Endothelial cell of hepatic sinusoid (primary cell): Measurements from ENCODE around the gene POC1A.

Experiments used
- in situ Hi-C: cut with HindIII; loops from 2 replicates; pipeline ENCODE4 v1.10.0; 2017; ENCODE audit warnings: low sequenced_read_pairs

POC1A gene

DNA sequence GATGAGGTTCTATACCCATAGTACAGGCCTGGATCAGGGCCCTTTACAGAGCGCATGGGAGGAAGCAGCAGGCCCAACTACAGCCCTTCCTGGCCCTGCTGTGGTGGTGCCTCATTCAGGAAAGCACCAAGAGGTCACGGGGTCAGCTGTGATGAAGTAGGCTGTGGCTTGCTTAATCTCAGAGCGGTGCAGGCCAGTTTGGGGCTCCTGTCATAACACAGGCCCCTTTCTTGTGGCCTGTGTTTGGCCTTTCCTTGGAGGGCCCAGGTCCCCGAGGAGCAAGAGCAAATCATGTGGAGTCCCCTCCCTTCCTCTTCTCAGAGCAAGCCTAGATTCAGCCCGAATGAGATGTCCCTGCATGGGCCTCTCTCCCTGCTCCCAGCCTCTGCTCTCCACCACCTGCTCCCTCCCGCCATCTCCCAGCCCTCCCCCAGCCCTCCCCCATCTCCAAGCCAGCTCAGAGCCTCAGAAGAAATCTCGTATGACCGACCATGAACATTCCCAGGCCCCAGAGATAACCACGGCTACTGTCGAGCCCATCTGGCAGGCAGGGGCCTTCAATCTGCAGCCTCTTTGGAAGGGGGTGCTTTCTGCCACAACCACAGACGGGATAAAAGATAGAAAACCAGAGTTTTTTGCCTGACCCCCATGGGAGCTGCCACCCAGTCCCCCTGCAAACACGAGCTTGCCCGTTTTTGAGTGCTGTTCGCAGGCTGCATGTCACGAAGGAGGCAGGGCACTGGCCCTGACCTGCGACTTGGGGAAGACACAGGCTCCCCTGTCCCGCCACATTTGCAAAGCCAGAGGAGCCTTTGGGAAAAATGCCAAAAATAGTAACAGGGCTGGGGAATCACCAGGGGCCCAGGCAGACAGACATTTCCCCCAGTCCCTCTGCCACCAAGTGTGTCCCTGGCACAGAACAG lies 65.5 kb downstream of the POC1A start:
- in situ Hi-C loops: no loop called here

DNA sequence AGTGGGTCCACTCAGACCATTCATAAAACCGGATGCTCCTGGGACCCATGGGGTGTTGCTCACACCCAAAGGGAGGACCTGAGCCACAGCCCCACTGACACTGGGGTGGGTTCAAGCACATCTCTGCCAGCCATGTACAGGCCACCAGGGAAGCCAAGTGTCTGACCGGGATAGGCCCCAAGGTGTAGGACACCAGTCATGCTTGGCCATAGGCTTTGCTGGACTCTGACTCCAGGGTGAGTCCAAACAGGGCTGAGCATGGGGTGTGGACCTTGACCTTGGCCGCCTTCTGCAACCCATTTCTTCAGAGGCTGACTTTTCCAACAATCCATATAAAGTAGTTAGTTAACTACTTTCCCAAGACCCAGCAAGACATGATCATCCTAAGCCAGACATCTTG lies 66.5 kb downstream of the POC1A start:
- in situ Hi-C loops: no loop called here

DNA sequence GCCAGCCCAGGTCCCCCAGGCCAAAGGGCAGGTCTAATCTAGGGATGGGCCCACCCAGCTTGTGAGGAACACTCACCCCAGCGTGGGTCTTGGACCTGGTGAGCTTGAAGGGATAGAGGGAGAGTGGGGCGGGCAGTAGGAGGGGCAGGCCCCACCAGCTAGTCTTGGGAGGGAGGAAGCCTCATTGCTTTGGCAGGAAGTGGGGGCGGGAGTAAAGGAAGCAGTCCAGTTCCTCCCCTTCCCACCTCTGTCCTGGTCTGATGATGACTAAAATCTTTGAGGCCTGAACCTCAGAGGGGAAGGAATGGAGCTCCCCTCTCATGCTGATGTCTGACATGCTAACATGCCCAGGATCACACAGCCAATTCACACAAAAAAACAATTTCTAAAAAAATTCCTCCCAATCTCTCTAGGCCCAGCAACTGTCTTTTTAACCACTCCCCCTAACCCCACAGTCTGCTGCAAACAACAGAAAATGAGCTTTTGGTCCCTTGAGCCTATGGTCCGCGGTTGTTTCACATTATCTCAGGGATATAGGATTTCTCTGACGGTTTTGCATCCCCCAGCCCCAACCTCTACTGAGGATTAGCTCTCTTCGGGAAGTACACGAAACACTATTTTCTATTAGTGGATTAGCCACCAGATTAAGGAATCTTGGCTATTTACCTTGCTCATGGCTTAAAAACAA lies 67.1 kb downstream of the POC1A start:
- in situ Hi-C loops: no loop called here

DNA sequence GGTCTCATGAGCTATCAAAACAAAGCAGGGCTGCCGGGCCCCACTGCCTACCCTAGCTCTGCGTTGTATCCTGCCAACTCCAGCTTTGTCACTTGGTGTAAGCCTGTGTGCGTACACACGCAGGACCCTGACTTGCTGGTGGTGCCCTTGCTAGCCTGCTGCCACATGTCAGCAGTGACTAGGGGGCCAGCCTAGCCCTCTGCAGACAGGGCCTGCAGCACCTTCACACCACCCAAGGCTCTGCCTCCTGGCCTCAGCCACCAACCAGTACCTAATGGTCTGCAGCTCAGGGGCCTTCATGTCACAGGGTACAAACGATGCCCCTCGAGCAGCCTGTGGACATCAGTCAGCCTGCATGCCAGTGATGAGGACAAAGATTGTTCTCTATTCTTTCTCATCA lies 67.8 kb downstream of the POC1A start:
- in situ Hi-C loops: no loop called here

DNA sequence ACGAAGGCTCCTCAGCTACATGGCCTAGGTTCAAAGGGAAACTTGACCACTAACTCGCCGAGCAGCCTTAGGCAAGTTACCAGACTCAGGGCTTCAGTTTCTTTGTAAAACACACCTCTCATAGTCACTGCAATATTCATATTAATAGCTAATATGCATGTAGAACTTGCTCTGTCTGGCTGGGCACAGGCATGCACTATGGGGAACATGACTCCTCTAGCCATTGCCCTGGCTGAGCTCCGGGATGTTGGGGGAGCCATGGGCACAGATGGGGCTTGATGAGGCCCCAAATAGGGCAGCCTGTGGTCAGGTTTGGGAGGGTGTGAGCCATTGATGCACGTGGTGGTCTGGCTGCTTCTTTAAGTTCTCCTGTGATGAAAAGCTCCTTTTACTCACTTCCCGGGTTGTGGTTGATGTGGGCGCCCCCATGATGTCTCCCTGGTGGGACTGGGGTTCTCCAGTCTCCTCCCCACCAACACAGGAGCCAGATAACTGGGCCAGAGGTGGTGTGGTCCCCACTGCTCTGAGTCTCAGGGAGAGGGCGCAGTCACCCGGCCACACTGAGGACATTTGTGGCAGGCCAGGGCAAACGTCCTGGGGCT lies 68.4 kb downstream of the POC1A start:
- in situ Hi-C loops: no loop called here

DNA sequence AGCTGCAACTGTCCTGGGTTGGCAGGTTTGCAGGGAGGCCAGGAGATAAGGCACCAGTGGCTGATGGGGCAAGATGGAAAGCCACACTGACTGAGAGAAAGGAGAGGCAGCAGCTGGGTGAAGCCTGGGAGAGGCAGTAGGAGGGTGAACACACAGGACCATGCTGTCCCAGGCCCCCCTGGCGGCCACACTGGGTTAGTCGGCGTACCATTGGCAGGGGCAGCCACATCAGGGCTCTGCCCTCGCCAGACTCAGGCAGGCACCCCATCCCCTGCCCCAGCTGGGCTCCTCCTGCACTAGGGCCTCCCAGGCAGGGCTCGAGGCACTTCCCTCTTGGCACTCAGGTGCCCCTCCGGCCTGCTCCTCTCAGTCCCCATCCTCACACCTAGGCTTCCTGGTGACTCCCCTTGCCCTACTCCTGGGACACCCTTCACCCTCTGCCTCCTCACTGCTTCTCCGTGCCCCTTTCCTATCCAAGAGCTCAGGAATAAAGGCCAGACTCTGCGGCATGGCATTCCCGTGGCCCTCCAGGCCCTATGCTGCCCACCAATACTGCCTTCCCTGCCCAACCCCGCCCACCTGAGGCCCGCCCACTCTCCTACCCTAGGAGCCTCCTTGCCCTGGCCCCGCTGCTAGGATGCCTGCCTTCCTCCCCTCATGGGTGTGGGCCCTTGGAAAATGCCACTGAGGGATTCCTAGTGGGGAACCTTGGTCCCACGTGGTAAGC lies 69.1 kb downstream of the POC1A start:
- in situ Hi-C loops: no loop called here

DNA sequence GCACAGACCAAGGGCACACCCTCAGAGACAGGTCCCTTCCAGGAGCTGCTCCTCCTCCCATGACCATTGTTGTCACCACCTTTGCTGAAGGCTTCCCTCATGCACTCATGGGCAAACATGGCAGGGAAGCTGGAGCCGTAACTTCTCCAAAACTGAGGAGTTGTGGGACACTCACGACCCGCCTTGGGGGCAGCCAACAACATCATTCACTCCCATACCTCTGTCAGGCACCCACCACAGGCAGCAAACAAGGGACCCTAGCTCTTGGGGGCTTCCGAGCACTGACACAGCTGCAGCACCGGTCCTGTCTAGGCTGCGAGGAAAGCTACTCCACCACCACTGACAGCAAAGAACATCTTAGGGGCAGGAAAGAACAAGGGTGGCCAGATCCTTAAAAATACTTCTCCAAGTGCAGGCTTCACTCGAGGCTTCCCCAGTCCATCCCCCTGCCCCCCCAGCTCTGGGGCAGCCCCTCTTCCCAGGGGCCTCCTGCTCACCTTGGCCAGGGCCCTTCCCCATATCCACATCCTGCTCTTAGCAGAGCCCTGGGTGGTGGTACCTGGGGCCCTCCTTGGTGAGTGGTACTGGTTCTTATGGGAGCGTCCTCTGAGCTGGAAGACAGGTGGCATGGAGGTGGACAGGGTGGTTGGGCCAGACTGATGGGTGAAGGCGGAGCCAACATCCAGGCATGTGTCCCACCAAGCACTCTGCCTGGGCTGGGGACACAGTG lies 69.8 kb downstream of the POC1A start:
- in situ Hi-C loops: no loop called here

DNA sequence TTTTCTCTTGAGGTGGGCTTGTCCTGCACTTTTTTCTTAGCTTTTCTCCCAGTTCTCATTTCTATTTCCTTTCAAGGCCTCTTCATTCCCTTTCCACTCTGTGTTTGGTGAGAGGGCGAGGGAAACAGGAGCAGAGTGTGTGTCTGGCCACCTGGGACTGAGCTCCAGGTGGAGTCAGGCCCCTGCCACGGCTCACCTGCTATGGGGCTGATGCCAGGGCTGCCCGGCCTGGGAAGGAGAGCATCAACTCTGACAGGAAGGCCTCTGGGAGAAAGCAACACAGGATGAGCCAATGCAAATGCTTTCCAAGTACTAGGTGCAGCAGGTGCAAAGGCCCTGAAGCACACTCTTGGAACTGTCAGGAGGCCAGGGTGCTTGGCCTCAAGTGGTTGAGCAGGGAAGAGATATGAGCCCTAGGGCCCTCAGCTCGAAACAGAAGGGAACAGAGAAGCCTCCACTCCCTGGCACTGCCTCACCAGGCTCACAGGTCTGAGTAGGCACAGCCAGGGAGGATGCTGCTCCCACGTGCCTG lies 70.6 kb downstream of the POC1A start:
- in situ Hi-C loops: no loop called here

DNA sequence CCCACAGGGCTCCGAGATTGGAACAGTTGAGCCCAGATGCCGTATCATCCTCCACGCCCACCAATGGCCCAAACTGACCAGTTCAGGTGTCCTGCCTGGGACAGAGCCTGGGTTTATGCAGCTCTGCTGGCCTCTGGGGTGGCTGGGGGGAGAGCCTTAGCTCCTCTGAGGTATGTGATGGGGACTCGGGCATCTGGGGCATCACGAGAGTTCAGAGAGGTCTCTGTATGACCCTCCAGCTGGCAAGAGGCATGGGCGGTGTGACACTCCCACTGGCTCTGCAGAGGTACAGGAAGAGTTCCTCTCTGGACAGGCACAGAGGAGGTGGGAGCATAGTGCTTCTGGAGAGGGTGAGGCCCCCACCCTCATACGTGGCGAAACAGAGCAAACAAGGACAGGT lies 71.3 kb downstream of the POC1A start:
- in situ Hi-C loops: no loop called here

DNA sequence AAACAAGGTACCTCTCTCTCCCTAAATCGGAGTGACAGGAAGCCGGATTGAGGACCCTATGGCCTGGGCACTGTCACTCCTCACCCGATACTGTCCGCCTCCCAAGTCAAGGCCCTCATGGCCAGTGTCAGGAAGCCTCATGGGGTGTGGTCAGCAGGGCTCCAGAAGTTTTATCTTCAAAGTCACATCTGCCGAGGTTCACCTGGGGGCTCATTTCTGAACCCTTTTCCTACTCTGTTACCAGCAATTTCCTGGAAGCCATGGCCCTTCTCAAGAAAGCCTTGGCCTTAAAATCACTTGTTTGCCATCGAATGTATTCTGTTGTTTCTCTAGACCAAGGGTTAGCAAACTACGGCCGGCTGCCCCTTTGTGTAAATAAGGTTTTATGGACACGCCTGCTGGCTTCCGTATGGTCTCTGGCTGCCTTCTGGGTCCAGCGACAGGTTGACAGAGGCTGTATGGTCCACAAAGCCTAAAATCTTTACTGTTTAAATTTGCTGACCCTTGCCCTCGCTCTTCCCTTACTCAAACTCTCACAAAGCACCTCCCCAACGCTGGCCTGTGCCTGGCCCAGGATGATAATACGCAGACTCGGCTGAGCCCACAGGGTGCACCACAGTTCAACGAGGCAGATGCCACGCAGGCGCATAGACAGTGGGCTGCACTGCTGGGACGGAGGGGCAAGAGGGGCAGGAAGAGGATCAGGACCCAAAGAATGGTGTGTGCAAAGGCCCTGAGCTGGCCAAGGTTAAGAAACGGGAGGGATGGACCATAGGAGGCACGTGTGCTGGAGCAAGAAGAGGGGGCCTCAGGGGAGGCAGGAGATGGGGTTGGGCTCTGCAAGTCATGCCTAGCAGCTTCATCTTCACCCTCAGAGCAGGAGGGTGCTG lies 73.1 kb downstream of the POC1A start:
- in situ Hi-C loops: no loop called here

DNA sequence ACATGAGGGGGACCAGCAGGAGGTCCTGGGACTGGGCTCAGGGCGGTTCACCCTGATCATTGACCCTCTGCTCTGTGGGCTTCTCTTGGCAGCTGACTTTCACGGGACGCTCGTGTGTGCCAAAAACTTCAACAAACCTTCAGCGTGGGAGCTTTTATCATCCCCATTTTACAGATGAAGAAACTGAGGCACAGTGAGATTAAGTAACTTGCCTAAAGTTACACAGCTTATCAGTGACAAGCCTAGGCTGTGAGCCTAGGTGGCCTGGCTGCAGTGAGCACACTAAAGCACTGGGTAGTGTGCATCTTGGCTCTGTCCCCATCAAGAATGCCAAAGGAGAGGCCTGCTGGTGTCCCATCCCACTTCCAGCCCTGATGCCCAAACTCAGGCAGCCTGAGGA lies 74.3 kb downstream of the POC1A start:
- in situ Hi-C loops: no loop called here

DNA sequence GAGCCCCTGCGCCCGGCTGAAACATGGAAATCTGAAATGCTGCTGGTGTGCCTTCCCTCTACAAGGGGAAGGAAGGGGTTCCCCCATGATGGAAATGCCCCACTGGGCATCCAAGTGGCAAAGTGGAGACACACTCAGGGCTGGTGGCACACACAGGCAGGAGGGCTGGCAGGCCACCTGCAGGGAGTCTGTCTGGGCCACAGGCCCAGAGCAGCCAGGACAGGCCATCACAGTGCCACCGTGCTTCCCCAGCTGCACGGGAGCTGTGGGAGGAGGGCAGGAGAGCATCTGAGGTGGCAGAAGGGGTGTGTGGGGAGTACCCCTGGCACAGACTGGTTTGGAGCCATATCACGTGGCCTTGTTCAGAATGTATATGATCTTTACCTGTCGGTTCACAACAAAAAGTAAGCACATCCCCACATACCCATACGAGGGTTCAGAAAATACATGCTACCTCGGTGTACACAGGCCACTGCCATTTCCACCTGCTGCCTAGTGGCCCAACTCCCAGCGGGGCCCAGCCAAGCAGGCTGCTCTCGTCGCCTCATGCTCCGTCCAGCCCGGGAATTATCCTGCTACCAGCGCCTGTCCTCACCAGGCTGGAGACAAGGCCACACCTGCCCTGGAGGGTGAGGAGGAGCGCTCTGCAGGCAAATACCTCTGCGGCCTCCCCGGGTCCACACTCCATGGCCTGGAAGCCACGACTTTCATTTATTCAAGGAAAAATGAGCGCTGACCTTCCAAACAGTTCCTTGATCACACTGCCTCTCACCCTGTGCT lies 75.3 kb downstream of the POC1A start:
- in situ Hi-C loops: no loop called here

DNA sequence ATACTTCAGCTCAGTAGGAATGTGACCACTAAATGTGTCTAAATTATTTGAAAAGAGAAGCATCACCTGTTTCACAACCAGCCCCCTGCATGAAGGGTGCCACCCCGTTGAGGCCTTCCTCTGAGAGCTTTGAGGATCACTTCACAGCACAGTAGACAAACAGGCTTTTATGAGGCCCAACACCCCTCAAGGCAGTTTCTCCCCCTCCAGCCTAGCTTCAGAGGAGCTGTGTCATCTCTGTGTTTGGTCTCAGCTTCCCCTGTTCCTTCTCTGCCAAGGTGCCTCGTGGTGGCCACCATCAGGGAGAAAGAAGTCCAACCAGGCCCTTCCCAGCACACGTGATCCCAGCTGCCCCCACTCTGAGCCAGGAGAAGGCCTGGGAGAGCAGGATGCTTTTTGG lies 76.3 kb downstream of the POC1A start:
- in situ Hi-C loops: no loop called here

DNA sequence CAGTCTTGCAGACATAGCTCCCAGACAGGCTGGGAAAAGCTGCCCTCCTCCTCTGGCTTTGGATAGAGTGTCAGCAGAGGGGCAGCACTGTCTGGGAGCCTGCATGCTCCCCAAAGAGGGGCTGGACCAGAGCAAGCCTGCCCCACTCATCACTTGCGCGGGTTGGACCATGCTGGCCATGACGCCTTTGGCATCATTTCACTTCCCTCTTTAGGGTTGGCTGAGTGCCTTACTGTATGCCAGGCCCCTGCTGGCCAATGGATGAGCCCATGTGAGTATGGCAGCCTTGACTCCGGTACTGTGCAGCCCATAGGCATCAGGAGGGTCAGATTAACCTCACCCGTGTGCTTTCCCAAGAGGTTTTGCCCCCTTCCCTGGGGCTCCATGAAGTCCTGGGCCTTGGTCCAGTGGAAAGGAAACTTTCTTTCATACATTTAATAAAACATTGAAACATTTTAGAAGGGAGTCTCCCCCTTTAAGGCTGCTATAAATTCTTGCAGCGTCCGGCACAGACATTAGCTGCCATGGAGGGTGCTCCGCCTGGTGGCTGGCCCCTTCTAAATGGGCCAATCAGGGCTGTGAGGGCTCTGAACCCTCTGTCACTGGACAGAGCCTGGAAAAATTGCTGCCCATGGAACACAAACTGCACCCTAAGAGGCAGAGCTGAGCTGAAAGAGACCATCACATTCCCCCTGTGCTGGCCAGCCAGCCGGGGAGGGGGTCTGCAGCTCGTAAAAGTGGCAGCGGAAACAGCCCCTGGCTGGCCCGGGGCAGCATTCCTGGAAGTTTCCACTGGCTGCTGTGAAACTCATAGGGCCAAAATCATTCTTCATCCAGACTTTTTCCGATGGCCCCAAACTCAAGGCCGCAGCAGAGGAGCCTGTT lies 77.1 kb downstream of the POC1A start:
- in situ Hi-C loops: no loop called here

DNA sequence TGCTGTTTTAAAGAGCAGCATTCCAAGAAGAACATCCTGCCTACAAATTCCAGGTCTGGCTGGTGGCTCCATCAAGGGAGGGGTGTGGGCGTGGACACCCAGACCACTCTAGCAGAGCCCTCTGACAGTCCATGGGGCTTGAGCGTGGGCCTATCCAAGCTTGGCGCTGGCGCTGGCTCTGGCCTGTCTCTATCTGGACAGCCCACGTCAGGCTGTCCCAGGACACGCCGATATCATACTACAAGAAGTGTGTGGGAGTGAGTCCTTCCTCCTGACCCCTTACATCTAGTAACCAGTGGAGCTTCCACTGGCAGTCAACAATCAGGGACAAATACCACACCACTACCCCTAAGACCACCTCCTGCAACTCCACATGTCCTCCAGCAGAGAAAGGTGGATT lies 80.7 kb downstream of the POC1A start:
- in situ Hi-C loops: no loop called here

DNA sequence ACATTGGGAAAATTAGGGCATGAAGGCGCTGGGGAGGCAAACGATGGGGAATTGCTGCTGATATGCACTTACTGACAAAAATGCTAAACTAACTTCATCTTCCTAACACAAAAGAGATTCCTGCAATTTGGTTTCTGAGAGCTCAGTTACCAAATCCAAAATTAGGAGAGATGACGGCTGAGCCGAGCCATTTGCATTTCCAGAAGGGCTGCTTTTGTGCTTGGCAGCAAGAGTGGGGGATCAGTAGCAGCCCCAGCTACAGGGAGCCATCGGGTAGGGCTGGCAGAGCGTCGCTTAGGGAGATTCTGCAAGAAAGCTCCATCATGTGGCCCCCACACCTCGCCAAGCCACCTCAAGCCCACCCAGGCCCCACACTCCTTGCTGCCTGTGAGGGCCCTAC lies 81.8 kb downstream of the POC1A start:
- in situ Hi-C loops: no loop called here

DNA sequence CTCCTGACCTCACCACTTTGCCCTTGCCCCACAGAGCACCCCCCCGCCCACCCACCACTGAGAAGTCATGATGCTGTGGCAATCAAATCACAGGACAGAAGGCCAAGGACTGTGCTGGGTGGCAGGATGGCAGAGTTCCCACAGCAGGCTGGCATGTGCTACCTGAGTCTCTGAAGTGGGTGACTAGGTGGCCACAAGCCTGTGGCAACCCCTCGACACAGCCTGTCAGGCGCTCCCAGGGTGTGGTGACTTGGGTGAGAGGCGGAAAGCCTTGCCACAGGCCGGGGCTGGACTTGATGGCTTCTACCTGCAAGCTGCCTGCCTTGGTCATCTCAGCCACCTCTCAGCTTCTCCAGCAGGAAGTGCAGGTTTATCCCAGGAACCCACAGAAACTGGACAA lies 82.2 kb downstream of the POC1A start:
- in situ Hi-C loops: no loop called here
